Epithelial cell of prostate (primary cell): ENCODE results near the gene SLAMF8.

Source experiments
- DNase-seq: peaks from one replicate; pipeline ENCODE4 v3.0.0-alpha.2; 2011; ENCODE audit warnings: low read depth, low spot score
- H3K27ac ChIP-seq: fragments of 450-650 bp; 2 replicates; pipeline ENCODE4 v1.5.1; 2017; ENCODE audit warnings: mild to moderate bottlenecking

SLAMF8 gene

GRCh38 chr1:159845751-159846629 lies 19.3 kb downstream of the SLAMF8 start:
- no peak for DNase-seq
- H3K27ac ChIP-seq = no peak overlapping the region

GRCh38 chr1:159847231-159847630 lies 20.6 kb downstream of the SLAMF8 start:
- no peak for DNase-seq
- H3K27ac ChIP-seq = no peak overlapping the region

GRCh38 chr1:159848326-159848725 lies 21.7 kb downstream of the SLAMF8 start:
- DNase-seq = no peak
- peak overlapping the region; percentile 89 for H3K27ac ChIP-seq

GRCh38 chr1:159849626-159850366 lies 23.1 kb downstream of the SLAMF8 start:
- H3K27ac ChIP-seq = peak overlapping the region; percentile 89

GRCh38 chr1:159851407-159851806 lies 24.7 kb downstream of the SLAMF8 start:
- DNase-seq = no peak
- no peak overlapping the region for H3K27ac ChIP-seq

More at GRCh38 chr1:159849626-159850366, 23.1 kb downstream of the SLAMF8 start:
- DNase-seq = peak; percentile 51

- DNase-seq = no peak
- peak overlapping the region; percentile 63 for H3K27ac ChIP-seq
Observed at GRCh38 chr1:159853417-159854115, 26.9 kb downstream of the SLAMF8 start.

GRCh38 chr1:159854116-159854692 lies 27.5 kb downstream of the SLAMF8 start:
- no peak for DNase-seq
- peak overlapping the region; percentile 63 for H3K27ac ChIP-seq

- H3K27ac ChIP-seq = peak overlapping the region; percentile 63
- no peak for DNase-seq
Observed at GRCh38 chr1:159854693-159855192, 28.1 kb downstream of the SLAMF8 start.

- no peak for DNase-seq
Observed at GRCh38 chr1:159855709-159856108, 29.0 kb downstream of the SLAMF8 start.

GRCh38 chr1:159856576-159856975 lies 29.9 kb downstream of the SLAMF8 start:
- no peak for DNase-seq

More at GRCh38 chr1:159855709-159856108, 29.0 kb downstream of the SLAMF8 start:
- H3K27ac ChIP-seq = no peak overlapping the region

GRCh38 chr1:159857889-159858288 lies 31.2 kb downstream of the SLAMF8 start:
- H3K27ac ChIP-seq = no peak overlapping the region
- DNase-seq = no peak

More at GRCh38 chr1:159856576-159856975, 29.9 kb downstream of the SLAMF8 start:
- no peak overlapping the region for H3K27ac ChIP-seq

GRCh38 chr1:159859767-159860322 lies 33.2 kb downstream of the SLAMF8 start:
- no peak for DNase-seq
- no peak overlapping the region for H3K27ac ChIP-seq

GRCh38 chr1:159860456-159860855 lies 33.8 kb downstream of the SLAMF8 start:
- no peak overlapping the region for H3K27ac ChIP-seq
- DNase-seq = no peak

- DNase-seq = no peak
- no peak overlapping the region for H3K27ac ChIP-seq
Observed at GRCh38 chr1:159861218-159861617, 34.5 kb downstream of the SLAMF8 start.

- DNase-seq = no peak
- no peak overlapping the region for H3K27ac ChIP-seq
Observed at GRCh38 chr1:159862031-159862430, 35.4 kb downstream of the SLAMF8 start.

- no peak for DNase-seq
- no peak within 1 kb of the TSS for H3K27ac ChIP-seq
Observed at GRCh38 chr1:159862557-159862956, 35.9 kb downstream of the SLAMF8 start, which contains the start of gene VSIG8. VSIG8 (minus strand) TSS chr1:159862657; CDS start chr1:159862521, 136 bp downstream.

GRCh38 chr1:159864262-159864661 lies 37.6 kb downstream of the SLAMF8 start:
- DNase-seq = no peak
- H3K27ac ChIP-seq = no peak overlapping the region

GRCh38 chr1:159866066-159866465 lies 39.4 kb downstream of the SLAMF8 start:
- no peak overlapping the region for H3K27ac ChIP-seq
- no peak for DNase-seq

GRCh38 chr1:159866905-159867663 lies 40.4 kb downstream of the SLAMF8 start:
- no peak for DNase-seq
- H3K27ac ChIP-seq = peak overlapping the region; percentile 25
